Left cardiac atrium (tissue), 4 donors: ENCODE measurements around the gene UNC93B1. TPM values are rescaled to one million over a fixed set of nuclear protein-coding genes. Genes with fewer than 3 reads are reported as not detected.
A peak's percentile ranks its signal among the peaks of the same experiment; 100 is the strongest.

Source experiments
- ATAC-seq, 2 donors: fragments of 200-7000 bp; cut with Tn5 transposase; one replicate each; pipeline ENCODE4 v1.9.1; 2020; ENCODE audit warnings: mild to moderate bottlenecking in 2 of 2, moderate library complexity in 2 of 2
- DNase-seq: peaks from one replicate; pipeline ENCODE4 v3.0.0-alpha.2; 2020
- intact Hi-C, 2 donors: fragments of 100-400 bp; cut with DNase I; formaldehyde crosslinking; loops; one replicate each; pipeline versions ENCODE4 v1.14.1 to v1.15.1; 2022 to 2023
- total RNA-seq, 2 donors: library from RNA; stranded (reverse); fragmentation: NEBNext Ultra II Directional; extraction: Animal tissue kit (Norgen Biotek cat#: 25700); gene quantifications; one replicate each; pipeline ENCODE4 v1.2.1, GENCODE V29; 2021
- donor health status: DM: no; HTN: yes; CAD: no.
- donor health status: DM: no; HTN: yes; CAD: no; lungs with severe emphysema.
- donor health status: DM: yes; HTN: yes; CAD: no.
- donor health status: Dilated cardiomyopathy.

UNC93B1 gene
- total RNA-seq, 2 donors from 2014 or later, result 12.5 to 15.1 TPM

DNA sequence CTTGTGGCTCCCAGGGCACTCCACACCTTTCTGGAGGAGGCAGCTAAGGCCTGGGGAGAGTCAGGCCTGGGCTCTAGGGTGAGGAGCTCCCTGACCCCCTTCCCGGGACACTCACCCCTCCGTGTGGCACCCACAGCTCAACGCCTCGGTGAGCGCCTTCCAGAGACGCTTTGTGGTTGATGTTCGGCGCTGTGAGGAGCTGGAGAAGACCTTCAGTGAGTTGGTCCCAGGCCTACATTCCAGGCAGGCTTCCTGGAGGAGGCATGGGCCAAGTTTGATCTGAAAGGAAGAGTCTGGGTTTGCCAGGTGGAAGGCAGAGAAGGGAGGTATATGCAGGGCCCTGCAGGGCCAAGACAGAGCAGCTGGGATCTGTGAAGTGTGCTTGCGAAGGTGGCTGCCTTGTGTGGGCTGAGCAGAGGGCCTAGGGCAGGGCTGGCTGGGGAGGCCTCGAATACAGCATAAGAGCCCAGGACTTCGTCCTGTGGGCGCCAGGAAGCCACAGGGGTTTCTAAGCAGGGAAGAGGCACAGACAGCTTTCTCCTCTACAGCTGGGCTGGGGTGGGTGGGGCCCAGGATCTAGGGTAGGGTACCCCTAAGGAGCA lies 37.8 kb upstream of the UNC93B1 start:
- DNase-seq (no peak), ATAC-seq (no peak)
- intact Hi-C loops, result no loop called here

DNA sequence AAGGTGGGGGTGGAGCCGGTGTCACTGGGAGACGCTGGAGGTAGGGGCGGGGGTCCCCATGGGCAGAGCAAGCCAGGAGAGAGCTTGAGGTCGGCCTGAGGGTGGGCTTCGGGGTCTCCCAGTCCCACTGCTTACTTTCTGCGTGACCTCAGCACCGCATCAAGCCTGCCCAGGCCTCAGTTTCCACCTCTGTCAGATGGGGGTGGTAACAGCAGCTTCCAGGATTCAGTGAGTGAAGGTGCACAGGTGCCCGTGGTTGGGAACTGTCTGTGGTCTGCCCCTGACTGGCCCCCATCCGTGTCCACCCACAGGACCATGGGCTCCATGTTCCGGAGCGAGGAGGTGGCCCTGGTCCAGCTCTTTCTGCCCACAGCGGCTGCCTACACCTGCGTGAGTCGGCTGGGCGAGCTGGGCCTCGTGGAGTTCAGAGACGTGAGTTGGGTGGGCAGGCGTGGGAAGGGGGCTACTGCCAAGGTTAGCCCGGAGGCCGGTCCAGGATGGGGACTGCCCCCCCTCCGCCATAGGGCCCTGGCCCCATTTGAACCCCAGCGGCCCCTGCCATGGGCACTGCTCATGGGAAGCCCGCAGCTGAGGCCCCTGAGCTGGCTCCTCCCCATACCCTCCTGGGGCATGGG lies 37.2 kb upstream of the UNC93B1 start:
- DNase-seq (no peak), ATAC-seq (no peak)
- intact Hi-C loops, result no loop called here

DNA sequence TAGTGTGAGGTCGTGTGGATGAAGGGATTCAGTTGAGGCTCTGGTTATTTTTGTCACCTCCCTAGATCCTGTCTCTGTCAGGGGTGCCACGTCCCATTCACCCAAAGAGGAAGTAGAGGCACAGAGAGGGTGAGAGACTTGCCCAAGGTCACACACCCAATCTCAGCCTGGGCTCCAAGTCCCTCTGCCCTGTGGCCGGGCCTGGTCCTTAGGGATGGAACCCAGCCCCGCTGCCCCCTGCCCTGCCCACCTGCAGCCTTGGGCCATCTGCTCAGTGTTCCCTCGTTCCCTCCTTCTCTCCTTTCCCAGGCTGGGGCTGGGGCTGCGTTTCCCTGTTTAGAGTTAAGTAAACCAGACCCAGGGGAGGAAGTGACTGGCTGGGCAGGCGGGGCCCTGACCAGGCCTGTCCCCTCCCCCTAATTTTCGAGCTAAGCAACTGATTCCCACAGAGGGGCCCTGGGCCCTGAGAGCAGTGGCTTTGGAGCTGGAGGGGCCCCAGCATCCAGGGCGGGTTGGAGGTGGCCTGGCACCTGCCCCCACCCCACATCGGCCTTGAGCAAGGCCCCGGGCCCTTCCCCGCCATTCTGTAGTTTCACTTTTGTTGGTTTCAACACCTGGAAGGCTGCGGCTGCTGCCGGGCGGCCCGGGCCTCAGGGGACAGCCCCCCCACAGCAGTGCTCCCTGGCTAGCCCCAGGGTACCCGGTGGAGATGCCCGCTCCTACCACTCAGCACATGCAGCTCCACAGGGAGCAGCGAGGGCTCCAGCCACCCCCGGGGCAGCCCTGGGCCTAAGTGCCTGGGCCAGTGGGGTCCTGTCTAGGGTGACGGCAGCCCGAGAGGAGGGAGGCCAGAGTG lies 36.4 kb upstream of the UNC93B1 start:
- DNase-seq (peak; percentile 71), ATAC-seq (peak; percentile 31 to 36)
- intact Hi-C loops, result no loop called here

DNA sequence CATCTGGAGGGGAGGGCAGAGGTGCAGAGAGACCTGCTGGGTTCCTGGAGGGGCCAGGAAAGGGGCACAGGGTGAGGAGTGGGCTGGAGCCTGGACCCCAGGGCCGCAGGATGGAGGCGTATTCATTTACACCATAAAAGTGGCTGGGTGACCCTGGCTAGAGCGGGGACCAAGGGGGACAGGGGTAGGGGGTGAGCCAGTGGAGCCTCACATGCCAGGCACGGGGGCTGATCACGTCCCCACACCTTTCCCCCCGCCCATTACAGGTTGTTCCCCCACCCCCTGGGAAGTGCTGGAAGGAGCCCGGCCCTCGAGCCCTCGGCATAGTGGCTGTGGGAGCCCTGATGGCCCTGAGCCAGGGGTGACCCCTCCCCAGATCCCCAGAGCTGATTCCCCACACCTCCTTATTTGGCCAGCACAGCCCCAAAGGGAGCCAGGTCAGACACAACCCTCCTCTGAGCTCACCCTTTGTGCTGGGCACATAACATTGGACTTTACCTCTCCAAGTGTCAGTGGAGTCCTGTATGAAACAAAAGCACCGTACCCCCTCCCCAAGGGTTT lies 35.7 kb upstream of the UNC93B1 start:
- DNase-seq, result no peak
- intact Hi-C loops, result loop anchor here in 1 of 2 donors (10.0 kb wide), 2 partner anchors 85 to 165 kb away; partner anchors contain the start of gene CHKA
- ATAC-seq, result no peak

DNA sequence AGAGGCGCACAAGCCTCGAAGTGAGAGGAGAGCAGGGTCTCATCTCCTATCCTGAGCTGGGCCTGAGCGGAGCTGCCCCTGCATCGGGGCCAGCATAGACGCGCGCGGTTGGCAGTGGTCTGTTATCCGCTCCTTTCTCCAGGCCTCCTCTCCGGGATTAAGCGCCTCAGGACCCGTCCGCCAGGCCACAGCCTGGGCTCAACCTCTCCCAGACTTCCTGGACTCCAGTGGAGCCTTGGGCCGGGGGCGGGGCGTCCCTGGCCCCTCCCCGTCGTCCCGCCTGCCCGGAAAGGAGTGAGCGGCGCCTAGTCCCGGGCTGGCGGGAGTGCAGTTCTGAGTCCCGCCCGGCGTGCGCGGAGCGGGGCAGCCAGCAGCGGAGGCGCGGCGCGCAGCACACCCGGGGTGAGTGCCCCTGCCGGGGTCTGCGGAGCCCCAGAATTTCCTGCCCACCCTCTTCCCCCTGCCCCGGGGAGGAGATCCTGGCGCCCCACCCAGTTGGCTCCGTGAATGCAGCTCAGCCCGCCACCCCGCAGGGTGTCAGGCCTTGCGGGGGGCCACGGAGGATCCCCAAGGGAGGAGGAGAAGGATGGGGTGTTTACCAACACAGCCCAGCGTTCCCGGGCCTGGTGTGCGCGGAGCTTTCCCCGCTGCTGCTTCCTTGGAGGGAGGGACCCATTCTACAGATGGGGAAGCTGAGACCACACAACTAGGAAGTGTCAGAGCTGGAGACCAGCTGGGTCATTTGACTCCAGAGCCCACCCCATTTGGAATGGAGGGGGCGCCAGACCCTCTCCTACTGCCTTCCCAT lies 35.0 kb upstream of the UNC93B1 start, which contains the start of gene TCIRG1:
TCIRG1 (plus strand) TSS at position 308 of the 808 bp plus-strand sequence. CDS start 2,247 bp downstream, outside the sequence.
- ATAC-seq (peak; percentile 87 to 88), DNase-seq (peak; percentile 91)
- intact Hi-C loops, result loop anchor here in 1 of 2 donors (10.0 kb wide), 2 partner anchors 86 to 166 kb away; partner anchors contain the start of gene CHKA

DNA sequence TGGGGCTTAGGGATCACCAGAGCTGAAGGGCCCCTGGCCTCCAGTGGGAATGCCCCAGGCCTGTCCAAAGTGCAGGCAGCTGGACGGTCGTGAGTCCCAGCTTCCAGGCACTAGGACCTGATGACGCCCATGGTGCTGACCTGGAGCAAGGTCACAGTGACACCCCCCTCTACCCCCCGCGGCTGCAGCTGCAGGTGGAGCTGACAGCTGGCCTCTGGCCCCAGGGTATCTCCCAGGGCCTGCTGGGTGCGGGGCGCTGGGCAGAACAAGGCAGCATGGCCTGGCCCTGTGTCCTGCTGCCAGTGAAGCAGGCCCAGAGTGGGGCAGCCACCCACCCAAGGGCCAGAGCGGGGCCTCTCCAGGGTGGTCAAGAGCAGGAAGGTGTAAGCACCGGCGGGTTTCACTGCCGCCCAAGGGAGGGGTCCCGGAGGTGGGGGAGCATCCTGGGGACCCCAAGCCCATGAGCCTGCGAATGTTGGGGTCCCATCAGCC lies 34.4 kb upstream of the UNC93B1 start:
- intact Hi-C loops, result loop anchor here in 1 of 2 donors (10.0 kb wide), 2 partner anchors 87 to 167 kb away; partner anchors contain the start of gene CHKA
- DNase-seq (peak; percentile 29), ATAC-seq (peak in 1 of 2 donors; percentile 2)

DNA sequence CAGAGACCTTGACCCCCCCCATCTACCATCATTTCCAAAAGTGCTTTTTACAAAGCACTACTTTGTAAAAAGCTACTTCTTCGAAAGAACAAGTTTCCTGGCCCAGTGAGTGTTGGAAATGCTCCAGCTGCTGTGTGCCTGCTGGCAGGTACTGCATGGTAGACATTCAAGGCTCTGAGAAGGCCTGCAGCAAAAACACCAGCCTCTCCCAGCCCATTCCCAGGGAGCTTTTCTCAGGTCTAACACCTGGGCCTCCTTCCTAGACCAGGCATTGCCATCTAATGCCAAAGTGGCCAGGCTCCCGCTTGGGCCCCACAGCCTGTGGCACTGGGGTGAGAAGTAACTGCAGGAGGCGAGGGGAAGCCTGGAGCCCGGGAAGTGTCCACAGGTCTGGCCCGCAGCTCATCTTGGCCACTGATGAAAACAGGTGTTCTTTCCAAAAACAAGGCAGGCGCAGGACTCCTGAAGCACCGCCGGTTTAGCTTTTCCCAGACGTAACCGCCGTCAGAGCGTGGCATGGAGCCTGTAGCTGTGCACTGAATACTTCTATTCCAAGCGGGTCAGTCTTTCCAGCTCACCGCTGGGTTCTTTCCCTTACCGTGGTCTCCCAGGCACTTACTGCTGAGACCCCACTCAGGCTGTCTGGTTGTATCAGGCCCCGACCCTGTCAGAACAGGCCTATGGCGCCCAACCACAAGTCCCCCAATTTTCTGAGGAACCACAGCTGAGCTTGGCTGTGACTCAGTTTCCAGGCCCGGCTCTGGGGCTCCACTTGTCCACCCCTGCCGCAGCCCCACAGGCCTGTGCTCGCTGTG lies 33.7 kb upstream of the UNC93B1 start:
- intact Hi-C loops, result loop anchor here in 1 of 2 donors (10.0 kb wide), 2 partner anchors 87 to 167 kb away; partner anchors contain the start of gene CHKA
- DNase-seq (peak; percentile 28), ATAC-seq (no peak)

DNA sequence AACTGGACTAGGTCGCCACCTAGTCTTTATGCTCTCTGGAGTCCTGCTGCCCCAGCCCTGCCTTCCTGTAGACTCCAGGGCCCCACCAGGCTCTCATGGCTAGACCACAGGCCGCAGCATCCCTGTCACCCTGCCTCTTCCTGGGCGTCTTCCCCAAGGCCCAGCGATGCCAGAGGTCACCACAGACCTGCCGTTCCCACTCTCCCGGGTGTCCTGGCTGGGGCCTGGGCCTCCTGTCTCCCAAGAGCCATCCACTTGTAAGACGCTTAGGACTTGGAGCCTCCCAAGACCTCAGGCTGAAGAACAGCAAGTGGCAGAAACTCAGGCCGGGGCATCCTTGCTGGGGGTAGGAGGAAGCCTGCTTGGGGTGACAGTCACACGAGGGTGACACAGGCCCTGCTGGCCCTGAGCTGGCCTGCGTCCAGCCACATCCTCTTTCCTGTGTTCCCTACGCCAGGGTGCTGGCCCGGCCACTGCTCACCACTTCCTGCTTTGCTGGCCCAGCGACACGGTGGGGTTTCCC lies 32.9 kb upstream of the UNC93B1 start:
- intact Hi-C loops, result loop anchor here in 1 of 2 donors (10.0 kb wide), 2 partner anchors 88 to 168 kb away; partner anchors contain the start of gene CHKA
- DNase-seq (peak; percentile 70), ATAC-seq (peak in 1 of 2 donors; percentile 14)

DNA sequence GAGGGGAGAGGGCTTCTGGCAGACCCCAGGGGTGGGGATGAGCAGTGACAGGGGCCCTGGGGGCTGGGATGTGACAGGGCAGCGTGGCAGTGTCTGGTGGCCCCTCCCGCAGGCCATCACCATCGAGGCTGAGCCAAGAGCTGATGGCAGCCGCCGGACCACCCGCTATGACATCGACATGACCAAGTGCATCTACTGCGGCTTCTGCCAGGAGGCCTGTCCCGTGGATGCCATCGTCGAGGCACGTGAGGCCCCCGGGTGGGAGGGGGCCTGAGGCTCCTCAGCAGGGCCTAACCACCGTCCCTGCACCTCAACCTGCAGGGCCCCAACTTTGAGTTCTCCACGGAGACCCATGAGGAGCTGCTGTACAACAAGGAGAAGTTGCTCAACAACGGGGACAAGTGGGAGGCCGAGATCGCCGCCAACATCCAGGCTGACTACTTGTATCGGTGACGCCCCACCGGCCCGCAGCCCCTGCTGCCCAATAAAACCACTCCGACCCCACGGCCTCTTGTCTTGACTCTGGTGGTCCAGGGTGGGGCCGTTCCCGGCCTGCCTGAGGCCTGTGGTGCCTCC lies 32.3 kb upstream of the UNC93B1 start:
- no peak for DNase-seq
- ATAC-seq, result no peak
- intact Hi-C loops, result loop anchor here in 1 of 2 donors (10.0 kb wide), 2 partner anchors 89 to 169 kb away; partner anchors contain the start of gene CHKA

DNA sequence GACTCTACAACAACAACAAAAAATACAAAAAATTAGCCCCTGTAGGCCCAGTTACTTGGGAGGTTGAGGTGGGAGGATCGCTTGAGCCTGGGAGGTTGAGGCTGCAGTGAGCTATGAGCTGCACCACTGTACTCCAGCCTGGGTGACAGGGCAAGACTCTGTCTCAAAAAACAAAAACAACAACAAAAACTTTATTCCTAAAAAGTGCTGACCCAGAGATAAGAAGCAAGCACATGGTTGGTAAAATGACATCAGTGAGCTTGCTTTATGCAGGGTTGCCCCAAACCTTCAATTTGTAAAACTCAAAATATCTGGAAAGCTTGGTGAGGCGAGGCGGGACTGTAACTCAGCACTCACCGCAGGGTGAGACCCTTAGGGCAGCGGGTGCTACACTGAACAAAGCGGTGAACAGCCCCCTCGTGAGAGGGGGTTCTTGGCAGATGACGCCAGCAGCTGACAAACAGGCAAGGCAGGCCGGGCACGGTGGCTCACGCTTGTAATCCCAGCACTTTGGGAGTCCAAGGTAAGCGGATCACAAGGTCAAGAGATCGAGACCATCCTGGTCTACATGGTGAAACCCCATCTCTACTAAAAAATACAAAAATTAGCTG lies 31.5 kb upstream of the UNC93B1 start:
- intact Hi-C loops, result loop anchor here in 1 of 2 donors (10.0 kb wide), 2 partner anchors 89 to 169 kb away; partner anchors contain the start of gene CHKA
- ATAC-seq (no peak), DNase-seq (no peak)

DNA sequence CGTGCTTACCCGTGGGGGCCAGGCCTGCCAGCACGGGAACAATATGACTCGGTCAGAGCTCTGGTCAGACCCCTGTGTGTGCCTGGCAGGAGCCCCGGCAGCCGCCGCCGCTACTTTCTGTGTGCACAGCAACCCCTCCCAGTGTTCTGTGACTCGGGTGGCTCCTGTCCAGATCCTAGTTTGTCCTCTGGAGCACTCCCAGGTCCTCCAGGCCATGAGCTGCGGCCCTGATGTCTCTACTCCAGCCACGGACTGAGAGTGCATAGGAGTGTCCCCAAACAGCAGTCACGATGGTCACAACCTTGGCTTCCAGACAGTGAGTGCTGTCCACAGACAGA lies 29.8 kb upstream of the UNC93B1 start:
- intact Hi-C loops, result loop anchor here in 1 of 2 donors (10.0 kb wide), 2 partner anchors 91 to 171 kb away; partner anchors contain the start of gene CHKA
- DNase-seq, result peak; percentile 71
- peak; percentile 7 to 19 for ATAC-seq

DNA sequence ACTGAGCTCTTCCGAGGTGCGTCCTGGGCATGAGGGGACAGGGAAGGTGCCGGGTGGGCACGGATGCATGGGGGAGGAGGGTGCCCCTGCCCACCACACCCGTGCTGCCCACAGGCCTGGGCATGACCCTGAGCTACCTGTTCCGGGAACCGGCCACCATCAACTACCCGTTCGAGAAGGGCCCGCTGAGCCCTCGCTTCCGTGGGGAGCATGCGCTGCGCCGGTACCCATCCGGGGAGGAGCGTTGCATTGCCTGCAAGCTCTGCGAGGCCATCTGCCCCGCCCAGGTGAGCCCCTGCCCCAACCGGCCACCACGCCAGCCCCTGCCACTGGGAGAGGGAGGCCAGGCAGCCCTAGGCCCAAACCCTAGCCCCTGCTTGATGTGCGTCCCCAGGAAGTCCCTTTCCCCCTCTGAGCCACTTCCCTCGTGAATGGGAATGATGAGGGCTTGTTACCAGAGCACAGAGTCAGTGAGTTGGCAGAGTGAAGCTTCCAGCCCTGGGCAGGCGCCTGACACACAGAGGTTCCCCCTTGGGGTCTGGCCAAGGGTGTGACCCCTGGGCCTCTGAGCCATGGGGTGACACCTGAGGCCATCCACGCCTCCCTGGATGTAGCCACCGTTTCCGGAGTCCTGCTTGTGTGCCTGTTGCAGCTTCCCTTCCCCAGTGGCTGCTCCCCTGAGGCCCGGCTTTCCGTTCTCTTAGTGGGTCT lies 29.3 kb upstream of the UNC93B1 start:
- no peak for ATAC-seq
- DNase-seq, result no peak
- intact Hi-C loops, result loop anchor here in 1 of 2 donors (10.0 kb wide), 2 partner anchors 92 to 172 kb away; partner anchors contain the start of gene CHKA

DNA sequence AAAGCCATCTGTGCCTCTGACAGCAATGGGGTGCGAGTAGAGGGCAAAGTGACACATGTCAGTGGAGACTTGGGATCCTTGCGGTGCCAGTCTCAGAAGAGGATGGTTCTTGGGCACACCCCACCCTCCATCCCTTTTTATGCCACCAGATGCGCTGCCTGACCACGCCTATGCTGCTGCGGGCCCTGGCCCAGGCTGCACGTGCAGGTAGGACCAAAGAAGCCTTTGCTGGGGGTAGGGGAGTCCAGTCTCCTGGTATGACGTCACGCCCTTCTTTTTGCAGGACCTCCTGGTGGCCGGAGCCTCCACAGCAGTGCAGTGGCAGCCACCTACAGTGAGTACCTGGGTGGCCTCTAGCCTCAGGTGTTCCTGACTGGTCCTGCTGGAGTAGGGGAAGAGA lies 28.1 kb upstream of the UNC93B1 start:
- DNase-seq (no peak), ATAC-seq (no peak)
- intact Hi-C loops, result loop anchor here in 1 of 2 donors (10.0 kb wide), 2 partner anchors 93 to 173 kb away; partner anchors contain the start of gene CHKA

DNA sequence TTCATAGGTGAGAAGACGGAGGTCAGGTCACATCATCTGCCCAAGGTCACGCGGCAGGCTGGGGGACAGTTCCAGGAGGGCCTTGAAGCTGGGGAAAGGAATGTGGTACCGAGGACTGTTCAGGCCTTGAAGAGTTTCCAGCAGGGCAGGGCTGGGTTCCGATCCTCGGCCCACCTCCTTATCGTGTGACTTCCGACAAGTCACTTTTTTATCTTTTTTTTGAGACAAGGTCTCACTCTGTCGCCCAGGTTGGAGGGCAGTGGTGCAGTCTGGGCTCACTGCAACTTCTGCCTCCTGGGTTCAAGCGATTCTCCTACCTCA lies 27.2 kb upstream of the UNC93B1 start:
- DNase-seq, result no peak
- ATAC-seq, result peak; percentile 10 to 20
- intact Hi-C loops, result loop anchor here in 1 of 2 donors (10.0 kb wide), 2 partner anchors 94 to 174 kb away; partner anchors contain the start of gene CHKA
